Measurements from ENCODE around the gene ADAM12. TPM values are rescaled to one million over a fixed set of nuclear protein-coding genes. Genes with fewer than 3 reads are reported as not detected.

ADAM12 gene
- total and polyA plus RNA-seq, 2 donors (not counting 3 experiments of a cell fraction or from before 2014, with no cell fraction given), result 0.22 to 0.33 TPM

DNA sequence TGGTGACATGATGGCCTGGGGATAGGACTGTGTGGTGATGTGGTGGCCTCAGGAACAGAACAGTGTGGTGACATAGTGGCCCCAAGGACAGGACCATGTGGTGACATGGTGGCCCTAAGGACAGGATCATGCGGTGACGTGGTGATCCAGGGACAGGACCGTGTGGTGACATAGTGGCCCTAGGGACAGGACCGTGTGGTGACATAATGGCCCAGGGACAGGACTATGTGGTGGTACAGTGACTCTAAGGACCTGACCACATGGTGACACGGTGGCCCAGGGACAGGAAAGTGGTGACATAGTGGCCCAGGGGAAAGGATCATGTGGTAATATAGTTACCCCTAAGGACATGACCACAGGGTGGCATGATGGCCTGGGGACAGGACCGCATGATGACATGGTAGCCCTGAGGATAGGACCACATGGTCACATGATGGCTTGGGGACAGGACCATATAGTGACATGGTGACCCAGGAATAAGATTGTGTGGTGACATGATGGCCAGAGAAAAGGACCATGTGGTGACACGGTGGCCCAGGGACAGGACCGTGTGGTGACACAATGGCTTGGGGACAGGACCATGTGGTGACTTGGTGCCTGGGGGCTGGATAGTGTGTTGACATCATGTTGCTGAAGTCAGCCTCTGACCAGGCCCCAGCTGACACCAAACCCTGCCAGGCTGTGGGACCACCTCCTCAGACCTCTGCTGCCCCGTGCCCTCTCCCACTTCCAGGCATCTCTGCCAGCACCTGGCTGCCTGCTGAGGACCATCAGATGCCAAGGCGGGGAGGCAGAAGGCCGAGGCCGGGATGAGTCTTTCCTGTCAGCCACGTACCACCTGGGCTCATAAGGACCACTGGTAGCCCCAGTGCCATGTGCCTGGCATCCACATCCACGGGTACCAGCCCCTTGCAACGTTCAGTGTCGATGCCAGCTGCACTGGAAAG lies 99.5 kb downstream of the ADAM12 start:
- H3K79me2 ChIP-seq (ENCODE audit: control insufficient read depth, insufficient read depth, low read length), result no peaks in the 10 kb centered on the region
- FAIRE-seq (no peak), DNase-seq (ENCODE audit: low read depth, low spot score) (no peak)
- no peaks in the 10 kb centered on the region for H3K27me3 ChIP-seq (ENCODE audit: control insufficient read depth in 2 of 2, insufficient read depth in 2 of 2, low read length in 2 of 2)
- H3K27ac ChIP-seq (ENCODE audit: insufficient read depth, low read depth, low read length), result no peak overlapping the region
- TF ChIP-seq, protein P1, sequence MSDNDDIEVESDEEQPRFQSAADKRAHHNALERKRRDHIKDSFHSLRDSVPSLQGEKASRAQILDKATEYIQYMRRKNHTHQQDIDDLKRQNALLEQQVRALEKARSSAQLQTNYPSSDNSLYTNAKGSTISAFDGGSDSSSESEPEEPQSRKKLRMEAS (IDR thresholded peaks at IDR 0.05; ENCODE audit: insufficient read depth, insufficient read length), result no peak
- no peak for TF ChIP-seq FOS (IDR thresholded peaks at IDR 0.05; ENCODE audit: borderline replicate concordance, insufficient read depth, low read length)
- no peak overlapping the region for H2AFZ ChIP-seq (ENCODE audit: low read depth, low read length)
- ChIA-PET CTCF (no interaction called here), POLR2A (no interaction called here)
- no peaks in the 10 kb centered on the region for H3K36me3 ChIP-seq (ENCODE audit: control insufficient read depth in 2 of 2, extremely low read depth in 1 of 2, insufficient read depth in 2 of 2, low read length in 2 of 2)
- intact Hi-C loops (cut with micrococcal nuclease) (no loop called here), dilution Hi-C loops (cut with MboI; ENCODE audit: extremely low pct_ligation_motif_present, low sequenced_read_pairs) (no loop called here)
- H3K4me2 ChIP-seq (ENCODE audit: insufficient read depth, low read length), result no peak overlapping the region
- no TSS peak for BruUV-seq (replicated peaks)
- H3K4me1 ChIP-seq (ENCODE audit: control insufficient read depth, extremely low read depth, insufficient read depth, low read length), result no peaks in the 10 kb centered on the region
- no peaks in the 10 kb centered on the region for H3K9me1 ChIP-seq (replicated peaks; ENCODE audit: control insufficient read depth, extremely low read depth, insufficient read depth, low read length)
- H3K9me3 ChIP-seq (replicated peaks; ENCODE audit: control insufficient read depth, insufficient read depth, low read length), result no peaks in the 10 kb centered on the region
- no peak overlapping the region for H3K9ac ChIP-seq (replicated peaks; ENCODE audit: extremely low read depth, insufficient read depth, low read length)
- H3K4me3 ChIP-seq (replicated peaks in 1 of 3; ENCODE audit: insufficient read depth in 1 of 3, low read depth in 1 of 3, low read length in 3 of 3), result no peak overlapping the region
- no peaks in the 10 kb centered on the region for H4K20me1 ChIP-seq (replicated peaks; ENCODE audit: control insufficient read depth, extremely low read depth, insufficient read depth, low read length)

DNA sequence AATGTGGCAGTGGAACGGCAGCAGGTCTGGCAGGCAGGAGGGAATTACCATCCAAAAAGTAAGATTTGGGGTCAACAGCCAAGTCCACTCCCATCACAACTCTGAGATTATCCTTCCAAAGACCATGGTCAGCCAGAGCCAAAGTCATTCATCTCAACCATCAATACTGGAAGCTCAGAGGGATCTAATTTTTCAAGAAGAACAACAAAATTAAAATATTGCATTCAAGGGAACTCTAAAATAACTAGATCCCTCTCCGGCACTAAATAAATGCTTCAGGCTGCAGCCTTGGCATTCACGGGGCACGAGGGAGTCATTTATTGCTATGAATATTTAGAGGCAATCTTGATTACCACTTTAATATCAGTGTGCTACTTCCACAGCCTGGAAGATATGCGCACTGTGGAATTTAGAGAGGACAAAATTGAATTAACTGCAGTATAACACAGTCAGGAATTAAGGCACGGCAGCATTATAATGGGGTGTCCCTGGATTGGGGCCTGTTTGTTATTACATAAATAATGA lies 102.0 kb downstream of the ADAM12 start:
- no peak for TF ChIP-seq GATA2 (IDR thresholded peaks at IDR 0.05; ENCODE audit: insufficient read depth, insufficient read length, low read depth, low read length)
- no peak for TF ChIP-seq POLR2AphosphoS5 (IDR thresholded peaks at IDR 0.05; ENCODE audit: insufficient read depth, low read depth, low read length)
- TF ChIP-seq MYC (IDR thresholded peaks at IDR 0.05; ENCODE audit: low read depth, low read length), result no peak
- TF ChIP-seq JUN (IDR thresholded peaks at IDR 0.05; ENCODE audit: borderline replicate concordance, insufficient read depth, insufficient read length, low read depth), result no peak
- no peak for TF ChIP-seq FOS (IDR thresholded peaks at IDR 0.05; ENCODE audit: borderline replicate concordance, insufficient read depth, low read length)
- no peak for TF ChIP-seq POLR2A (IDR thresholded peaks at IDR 0.05; ENCODE audit: low read depth, low read length)
- TF ChIP-seq EZH2 (IDR thresholded peaks at IDR 0.05; ENCODE audit: borderline replicate concordance, low read depth, low read length, severe bottlenecking), result no peak
- FAIRE-seq (no peak), DNase-seq (ENCODE audit: low read depth, low spot score) (no peak)
- dilution Hi-C loops (cut with MboI; ENCODE audit: extremely low pct_ligation_motif_present, low sequenced_read_pairs), result no loop called here
- no peak overlapping the region for H3K4me3 ChIP-seq (replicated peaks in 1 of 3; ENCODE audit: insufficient read depth in 1 of 3, low read depth in 1 of 3, low read length in 3 of 3)
- no peak overlapping the region for H3K27ac ChIP-seq (ENCODE audit: insufficient read depth, low read depth, low read length)
- H3K79me2 ChIP-seq (ENCODE audit: control insufficient read depth, insufficient read depth, low read length), result no peaks in the 10 kb centered on the region
- ChIA-PET CTCF (no interaction called here), POLR2A (no interaction called here)
- intact Hi-C loops (cut with micrococcal nuclease), result no loop called here
- H2AFZ ChIP-seq (ENCODE audit: low read depth, low read length), result no peak overlapping the region
- no peaks in the 10 kb centered on the region for H4K20me1 ChIP-seq (replicated peaks; ENCODE audit: control insufficient read depth, extremely low read depth, insufficient read depth, low read length)
- no peaks in the 10 kb centered on the region for H3K9me3 ChIP-seq (replicated peaks; ENCODE audit: control insufficient read depth, insufficient read depth, low read length)
- no peak overlapping the region for H3K9ac ChIP-seq (replicated peaks; ENCODE audit: extremely low read depth, insufficient read depth, low read length)
- no peak overlapping the region for H3K4me2 ChIP-seq (ENCODE audit: insufficient read depth, low read length)
- H3K36me3 ChIP-seq (ENCODE audit: control insufficient read depth in 2 of 2, extremely low read depth in 1 of 2, insufficient read depth in 2 of 2, low read length in 2 of 2), result no peaks in the 10 kb centered on the region
- no peaks in the 10 kb centered on the region for H3K4me1 ChIP-seq (ENCODE audit: control insufficient read depth, extremely low read depth, insufficient read depth, low read length)
- H3K27me3 ChIP-seq (ENCODE audit: control insufficient read depth in 2 of 2, insufficient read depth in 2 of 2, low read length in 2 of 2), result no peaks in the 10 kb centered on the region
- BruUV-seq (replicated peaks), result no TSS peak
- H3K9me1 ChIP-seq (replicated peaks; ENCODE audit: control insufficient read depth, extremely low read depth, insufficient read depth, low read length), result no peaks in the 10 kb centered on the region
